ENCODE measurements around the gene SIRT5. TPM values are rescaled to one million over a fixed set of nuclear protein-coding genes. Genes with fewer than 3 reads are reported as not detected.

Gene SIRT5
- total and polyA plus RNA-seq, 2 experiments from 2014 or later: 9.8 to 13.1 TPM

- DNase-seq (ENCODE audit: low spot score): peak; percentile 35
- H3K27ac Mint-ChIP-seq: no peak overlapping the region
- ATAC-seq: peak; percentile 76
These were observed 13.8 kb upstream of the SIRT5 start for GRCh38 chr6:13560651-13561044.

More at GRCh38 chr6:13560651-13561044, 13.8 kb upstream of the SIRT5 start:
- Histone ChIP-seq H3K27me3 (ENCODE audit: insufficient read depth) (no peaks in the 10 kb centered on the region), H3K4me1 (ENCODE audit: insufficient read depth) (peaks cover 16% of the 10 kb centered on the region), H3K27ac (ENCODE audit: low read depth) (no peak overlapping the region), H2AFZ (peak overlapping the region; percentile 35; the same call in 1 of the 2 replicates), H3K4me2 (no peak overlapping the region), H3K9me2 (ENCODE audit: insufficient read depth) (no peaks in the 10 kb centered on the region), H4K20me1 (replicated peaks; ENCODE audit: insufficient read depth) (no peaks in the 10 kb centered on the region), H3F3A (replicated peaks; ENCODE audit: low read depth) (no peaks in the 10 kb centered on the region), H3K4me3 (no peak overlapping the region), H3K79me2 (replicated peaks; ENCODE audit: insufficient read depth) (no peaks in the 10 kb centered on the region), H3K36me3 (ENCODE audit: insufficient read depth) (no peaks in the 10 kb centered on the region)
- Mint-ChIP-seq H3K4me1 (peaks cover 20% of the 10 kb centered on the region), H3K36me3 (ENCODE audit: low read depth) (no peaks in the 10 kb centered on the region; the same call in 2 of the 3 replicates), H3K9me3 (no peaks in the 10 kb centered on the region), H3K4me3 (no peak overlapping the region), H3K27me3 (ENCODE audit: insufficient read depth, low read depth, poor library complexity) (peaks cover 4% of the 10 kb centered on the region)
- TF ChIP-seq ZNF331 (CRISPR knock-in tag; IDR thresholded peaks at IDR 0.05; ENCODE audit: low read depth) (no peak), ZNF462 (CRISPR knock-in tag; IDR thresholded peaks at IDR 0.05) (no peak), CREB1 (CRISPR knock-in tag; IDR thresholded peaks at IDR 0.05; ENCODE audit: low read depth) (no peak)

Data from GM23338 (cell line).